Osteoblast (primary cell): Measurements from ENCODE around the gene TMEM218. TPM values are rescaled to one million over a fixed set of nuclear protein-coding genes. Genes with fewer than 3 reads are reported as not detected.
"Not testable (repeated sequence)": the region's sequence is repeated elsewhere in the genome, so short reads cannot be mapped to it uniquely, and the experiment has no call there.

ENCODE experiments used
- DNase-seq: peaks from one replicate; pipeline ENCODE4 v3.0.0; 2011; ENCODE audit warnings: low spot score, mixed read lengths; ENCODE audit not compliant: insufficient read length; ENCODE audit errors: missing footprints
- H2AFZ ChIP-seq: 2 replicates; pipeline ENCODE4 v1.6.0; 2011; ENCODE audit warnings: mild to moderate bottlenecking, low read length
- H3K27ac ChIP-seq: 2 replicates; pipeline ENCODE4 v1.5.1; 2011; ENCODE audit warnings: mild to moderate bottlenecking, low read depth, low read length, moderate library complexity
- H3K27me3 ChIP-seq: 2 replicates; pipeline ENCODE4 v1.6.0; 2012; ENCODE audit warnings: mild to moderate bottlenecking, control low read depth, inconsistent platforms, low read length, moderate library complexity; ENCODE audit not compliant: insufficient read depth
- H3K36me3 ChIP-seq: 2 replicates; pipeline ENCODE4 v1.5.1; 2011; ENCODE audit warnings: mild to moderate bottlenecking, low read length, control low read depth, moderate library complexity; ENCODE audit not compliant: insufficient read depth
- H3K4me1 ChIP-seq: 2 replicates; pipeline ENCODE4 v1.5.1; 2011; ENCODE audit warnings: mild to moderate bottlenecking, low read length, control low read depth, moderate library complexity; ENCODE audit not compliant: insufficient read depth
- H3K4me2 ChIP-seq: 2 replicates; pipeline ENCODE4 v1.6.0; 2011; ENCODE audit warnings: mild to moderate bottlenecking, low read length; ENCODE audit not compliant: insufficient read depth
- H3K4me3 ChIP-seq: fragments of 200-600 bp; sonication (generic); 3 replicates; pipeline ENCODE4 v1.5.1; 2012; ENCODE audit warnings: mild to moderate bottlenecking, low read length, inconsistent platforms; ENCODE audit not compliant: insufficient read depth
- H3K79me2 ChIP-seq: 2 replicates; pipeline ENCODE4 v1.6.0; 2012; ENCODE audit warnings: mild to moderate bottlenecking, low read length, control low read depth, inconsistent platforms; ENCODE audit not compliant: insufficient read depth
- H3K9me3 ChIP-seq: 2 replicates; pipeline ENCODE4 v1.5.1; 2011; ENCODE audit warnings: low read depth, low read length, control low read depth
- H4K20me1 ChIP-seq: 2 replicates; pipeline ENCODE4 v1.6.0; 2012; ENCODE audit warnings: mild to moderate bottlenecking, low read length, control low read depth; ENCODE audit not compliant: insufficient read depth
- CTCF ChIP-seq: IDR thresholded peaks from 2 replicates; pipeline ENCODE4 v1.5.1; 2011; ENCODE audit warnings: mild to moderate bottlenecking, low read depth, low read length, moderate library complexity; ENCODE audit errors: extremely low read depth
- total RNA-seq: library from RNA; depleted of rRNA; stranded (reverse); fragments of >200 nt; gene quantifications from 2 replicates; pipeline ENCODE4 v1.2.3, GENCODE V29; 2012

TMEM218 gene
- total RNA-seq, 1 donor, result 30.0 TPM

- H4K20me1 ChIP-seq, result no peaks in the 10 kb centered on the region
- H2AFZ ChIP-seq, result no peak overlapping the region
- no peak for TF ChIP-seq CTCF
- peaks cover 7% of the 10 kb centered on the region for H3K4me1 ChIP-seq
- H3K4me2 ChIP-seq, result no peak overlapping the region
- H3K27me3 ChIP-seq, result no peaks in the 10 kb centered on the region
- no peak overlapping the region for H3K27ac ChIP-seq
- no peak overlapping the region for H3K4me3 ChIP-seq
- no peak for DNase-seq
- H3K9me3 ChIP-seq, result no peaks in the 10 kb centered on the region
- H3K36me3 ChIP-seq, result no peaks in the 10 kb centered on the region
- no peaks in the 10 kb centered on the region for H3K79me2 ChIP-seq
Measured at GRCh38 chr11:125061281-125061680, 50.1 kb downstream of the TMEM218 start.

GRCh38 chr11:125057693-125058016 is 53.8 kb downstream of the TMEM218 start:
- no peaks in the 10 kb centered on the region for H3K36me3 ChIP-seq
- no peak for TF ChIP-seq CTCF
- DNase-seq, result no peak
- H3K4me1 ChIP-seq, result no peaks in the 10 kb centered on the region
- H4K20me1 ChIP-seq, result no peaks in the 10 kb centered on the region
- H3K4me3 ChIP-seq, result no peak overlapping the region
- no peaks in the 10 kb centered on the region for H3K79me2 ChIP-seq
- H2AFZ ChIP-seq, result no peak overlapping the region
- no peaks in the 10 kb centered on the region for H3K9me3 ChIP-seq
- H3K27me3 ChIP-seq, result no peaks in the 10 kb centered on the region
- H3K27ac ChIP-seq, result no peak overlapping the region
- H3K4me2 ChIP-seq, result no peak overlapping the region

- Histone ChIP-seq H3K4me3 (no peak overlapping the region), H3K27me3 (no peaks in the 10 kb centered on the region), H2AFZ (no peak overlapping the region), H3K9me3 (no peaks in the 10 kb centered on the region), H3K4me2 (no peak overlapping the region), H3K27ac (no peak overlapping the region), H3K79me2 (no peaks in the 10 kb centered on the region), H3K36me3 (no peaks in the 10 kb centered on the region), H3K4me1 (no peaks in the 10 kb centered on the region), H4K20me1 (no peaks in the 10 kb centered on the region)
- no peak for DNase-seq
- TF ChIP-seq CTCF, result no peak
Measured at GRCh38 chr11:125056931-125057692, 54.3 kb downstream of the TMEM218 start.

- H4K20me1 ChIP-seq, H3K36me3 ChIP-seq, H3K4me2 ChIP-seq, H3K9me3 ChIP-seq, H3K4me1 ChIP-seq, H3K27ac ChIP-seq, H2AFZ ChIP-seq, H3K4me3 ChIP-seq, H3K79me2 ChIP-seq, DNase-seq, H3K27me3 ChIP-seq: not testable (repeated sequence)
Measured at GRCh38 chr11:125056111-125056510, 55.3 kb downstream of the TMEM218 start.
